Fibroblast of pulmonary artery (primary cell): ENCODE results near the gene EPS8L3.
"Not testable (repeated sequence)": the region's sequence is repeated elsewhere in the genome, so short reads cannot be mapped to it uniquely, and the experiment has no call there.

Experiments used
- DNase-seq: peaks from one replicate; pipeline ENCODE4 v3.0.0-alpha.2; 2010; ENCODE audit warnings: low read depth
- H3K4me3 ChIP-seq: replicated peaks from 2 replicates; pipeline ENCODE4 v1.5.1; 2011; ENCODE audit warnings: low read depth, mild to moderate bottlenecking, control low read depth, low read length, moderate library complexity
- CTCF ChIP-seq: IDR thresholded peaks from 2 replicates; pipeline ENCODE4 v1.5.1; 2011; ENCODE audit warnings: mild to moderate bottlenecking, control low read depth, low read length, inconsistent platforms; ENCODE audit errors: missing control alignments

Gene EPS8L3

GRCh38 chr1:109714661-109715372, 48.9 kb downstream of the EPS8L3 start:
- no peak for DNase-seq
- TF ChIP-seq CTCF, result no peak
- no peak overlapping the region for H3K4me3 ChIP-seq

- DNase-seq, result no peak
- no peak for TF ChIP-seq CTCF
- no peak overlapping the region for H3K4me3 ChIP-seq
These were observed 50.1 kb downstream of the EPS8L3 start for GRCh38 chr1:109713636-109714035.

- no peak overlapping the region for H3K4me3 ChIP-seq
- no peak for TF ChIP-seq CTCF
- no peak for DNase-seq
These were observed 51.3 kb downstream of the EPS8L3 start for GRCh38 chr1:109712321-109712864.

GRCh38 chr1:109711593-109712320, 52.0 kb downstream of the EPS8L3 start, which contains the start of gene GSTM5:
TSS of gene GSTM5 (plus strand) at chr1:109712251. CDS start at chr1:109712313, 62 bp downstream.
- H3K4me3 ChIP-seq, DNase-seq: not testable (repeated sequence)

- H3K4me3 ChIP-seq, result not testable (repeated sequence)
These were observed 53.9 kb downstream of the EPS8L3 start for GRCh38 chr1:109709822-109710221.

GRCh38 chr1:109708949-109709348, 54.8 kb downstream of the EPS8L3 start:
- DNase-seq, H3K4me3 ChIP-seq: not testable (repeated sequence)

More at GRCh38 chr1:109709822-109710221, 53.9 kb downstream of the EPS8L3 start:
- not testable (repeated sequence) for DNase-seq

GRCh38 chr1:109705411-109705810, 58.3 kb downstream of the EPS8L3 start:
- no peak overlapping the region for H3K4me3 ChIP-seq
- DNase-seq, result no peak
- no peak for TF ChIP-seq CTCF

- no peak overlapping the region for H3K4me3 ChIP-seq
- no peak for TF ChIP-seq CTCF
- no peak for DNase-seq
These were observed 59.5 kb downstream of the EPS8L3 start for GRCh38 chr1:109704173-109704572.

- DNase-seq, H3K4me3 ChIP-seq: not testable (repeated sequence)
These were observed 60.8 kb downstream of the EPS8L3 start for GRCh38 chr1:109702940-109703339.
